B cell (primary cell): ENCODE results near the gene TWSG1. TPM values are rescaled to one million over a fixed set of nuclear protein-coding genes. Genes with fewer than 3 reads are reported as not detected.
"Not testable (repeated sequence)": the region's sequence is repeated elsewhere in the genome, so short reads cannot be mapped to it uniquely, and the experiment has no call there.

Experiments
- ATAC-seq: fragments of 200-7000 bp; cut with Tn5 transposase; one replicate; pipeline ENCODE4 v1.10.0; 2021; ENCODE audit warnings: low read depth, mild to moderate bottlenecking, moderate number of reproducible peaks, moderate library complexity
- CTCF ChIA-PET: fragments of 350-600 bp; sonication (Branson Sonifier 250); formaldehyde crosslinking; loops from one replicate; lab custom pipeline; 2021; ENCODE audit warnings: antibody characterized with exemption, inconsistent platforms; lab: Charles Lee
- POLR2A ChIA-PET: fragments of 350-600 bp; sonication (Branson Sonifier 250); formaldehyde crosslinking; loops from one replicate; lab custom pipeline; 2021; ENCODE audit warnings: antibody characterized with exemption; lab: Charles Lee
- DNase-seq: peaks from one replicate; pipeline ENCODE4 v3.0.0; 2013
- H2AFZ ChIP-seq: 2 replicates; pipeline ENCODE4 v1.6.1; 2012; ENCODE audit warnings: mild to moderate bottlenecking, low read depth, low read length; ENCODE audit not compliant: insufficient read depth, poor library complexity, severe bottlenecking
- H3K27ac ChIP-seq, 2 donors: 1 replicate in 1 of 2; 2 replicates in 1 of 2; pipeline ENCODE4 v1.5.1; 2012 to 2013; ENCODE audit warnings: low read length in 2 of 2, mild to moderate bottlenecking in 2 of 2, moderate library complexity in 1 of 2
- H3K27me3 ChIP-seq, 4 experiments: fragments of 200-600 bp in 1 of 4; sonication (generic) in 1 of 4; replicated peaks in 1 of 4; 1 replicate in 2 of 4; 2 replicates in 2 of 4; pipeline versions ENCODE4 v1.6.1 to v1.7.0; 2013 to 2016; ENCODE audit warnings: low read length in 3 of 4, mild to moderate bottlenecking in 2 of 4, mixed read lengths in 1 of 4, moderate library complexity in 1 of 4; ENCODE audit not compliant: insufficient read depth in 4 of 4, control insufficient read depth in 3 of 4; ENCODE audit errors: control extremely low read depth in 1 of 4
- H3K36me3 ChIP-seq, 2 experiments: replicated peaks in 1 of 2; 1 replicate in 1 of 2; 2 replicates in 1 of 2; pipeline versions ENCODE4 v1.6.1 to v1.7.1; 2013; ENCODE audit warnings: low read length in 1 of 2; ENCODE audit not compliant: insufficient read depth in 2 of 2, control insufficient read depth in 1 of 2; ENCODE audit errors: control extremely low read depth in 1 of 2, extremely low read depth in 1 of 2
- H3K4me1 ChIP-seq, 2 donors: fragments of 200-600 bp in 1 of 2; sonication (generic) in 1 of 2; 1 replicate in 1 of 2; 2 replicates in 1 of 2; pipeline versions ENCODE4 v1.5.1 to v1.6.1; 2013 to 2017; ENCODE audit warnings: low read length in 2 of 2; ENCODE audit not compliant: control insufficient read depth in 2 of 2, insufficient read depth in 2 of 2
- H3K4me2 ChIP-seq: replicated peaks from 2 replicates; pipeline ENCODE3; 2012; ENCODE audit warnings: mild to moderate bottlenecking, low read depth, low read length; ENCODE audit not compliant: poor library complexity, severe bottlenecking
- H3K4me3 ChIP-seq, 5 experiments: fragments of 200-600 bp in 1 of 5; sonication (generic) in 1 of 5; 1 replicate in 3 of 5; 2 replicates in 2 of 5; pipeline versions ENCODE4 v1.5.1 to v1.7.0; 2011 to 2016; ENCODE audit warnings: low read length in 4 of 5, mild to moderate bottlenecking in 4 of 5, low read depth in 2 of 5, control low read depth in 1 of 5, moderate library complexity in 1 of 5; ENCODE audit not compliant: insufficient read depth in 1 of 5; ENCODE audit errors: control extremely low read depth in 1 of 5, extremely low read depth in 1 of 5
- H3K79me2 ChIP-seq: fragments of 200-600 bp; sonication (generic); one replicate; pipeline ENCODE4 v1.6.0; 2016; ENCODE audit warnings: low read length; ENCODE audit not compliant: control insufficient read depth, insufficient read depth
- H3K9ac ChIP-seq: fragments of 200-600 bp; sonication (generic); 2 replicates; pipeline ENCODE4 v1.6.1; 2017; ENCODE audit warnings: mild to moderate bottlenecking, low read length, moderate library complexity
- H3K9me3 ChIP-seq, 3 donors: one replicate each; pipeline versions ENCODE4 v1.6.1 to v1.7.1; 2013; ENCODE audit warnings: low read length in 2 of 3; ENCODE audit not compliant: control insufficient read depth in 2 of 3, insufficient read depth in 1 of 3; ENCODE audit errors: control extremely low read depth in 1 of 3
- H4K20me1 ChIP-seq: 2 replicates; pipeline ENCODE4 v1.6.0; 2012; ENCODE audit warnings: mild to moderate bottlenecking, low read length; ENCODE audit not compliant: insufficient read depth, control insufficient read depth, poor library complexity, severe bottlenecking
- H3K27ac Mint-ChIP-seq: one replicate; pipeline ENCODE4 v1.8.0; 2021; ENCODE audit warnings: mixed read lengths
- H3K27me3 Mint-ChIP-seq: one replicate; pipeline ENCODE4 v1.8.0; 2021; ENCODE audit warnings: mixed read lengths
- H3K4me1 Mint-ChIP-seq: one replicate; pipeline ENCODE4 v1.8.0; 2021; ENCODE audit warnings: mixed read lengths
- H3K4me3 Mint-ChIP-seq: one replicate; pipeline ENCODE4 v1.8.0; 2021; ENCODE audit warnings: mixed read lengths
- H3K9me3 Mint-ChIP-seq: one replicate; pipeline ENCODE4 v1.8.0; 2022; ENCODE audit warnings: mixed read lengths; ENCODE audit not compliant: insufficient read depth
- CTCF ChIP-seq: fragments of 200-600 bp; IDR thresholded peaks from one replicate; pipeline ENCODE4 v1.8.0; 2022; ENCODE audit warnings: antibody characterized with exemption, mild to moderate bottlenecking
- EZH2 ChIP-seq: IDR thresholded peaks from 2 replicates; pipeline ENCODE4 v1.6.1; 2012; ENCODE audit warnings: borderline replicate concordance, low read depth, mild to moderate bottlenecking, moderate library complexity, low read length; ENCODE audit not compliant: insufficient read depth, poor library complexity, severe bottlenecking
- WGBS: methylation state at CpG from one replicate; pipeline ENCODE4 v1.1.5; 2013; ENCODE audit warnings: missing lambda C conversion rate; ENCODE audit not compliant: insufficient coverage; 5-methylcytosine and 5-hydroxymethylcytosine counted together
- intact Hi-C: fragments of 100-400 bp; cut with micrococcal nuclease; formaldehyde crosslinking; loops from one replicate; pipeline ENCODE4 v1.10.0; 2022
- polyA plus RNA-seq: library from polyadenylated mRNA; depleted of rRNA; stranded (reverse); fragments of >200 nt; gene quantifications from 2 replicates; pipeline ENCODE4 v1.2.3, GENCODE V29; 2012
- total RNA-seq, 2 donors: library from RNA; stranded (reverse); fragments of 120-200 nt in 1 of 2; gene quantifications; 1 replicate in 1 of 2; 2 replicates in 1 of 2; pipeline versions ENCODE4 v1.2.3 to v1.2.4, GENCODE V29; 2013 to 2022

The TWSG1 gene
- total and polyA plus RNA-seq, 2 donors (not counting 1 experiment from before 2014, with no cell fraction given): 1.1 to 6.3 TPM

- no peak for ATAC-seq
- ChIA-PET POLR2A (no interaction called here), CTCF (no interaction called here)
- Histone ChIP-seq H3K4me1 (peaks cover 6 to 13% of the 10 kb centered on the region in 2 donors), H3K4me2 (no peak overlapping the region), H4K20me1 (no peaks in the 10 kb centered on the region), H3K27me3 (no peaks in the 10 kb centered on the region), H3K36me3 (no peaks in the 10 kb centered on the region), H3K27ac (no peak overlapping the region), H3K9ac (no peak overlapping the region), H3K79me2 (no peaks in the 10 kb centered on the region), H2AFZ (no peak overlapping the region), H3K4me3 (no peak overlapping the region), H3K9me3 (peaks cover 0 to 5% (median 0%) of the 10 kb centered on the region in 3 donors)
- Mint-ChIP-seq H3K4me3 (no peak overlapping the region), H3K27ac (no peak overlapping the region), H3K27me3 (no peaks in the 10 kb centered on the region), H3K4me1 (peaks cover 14% of the 10 kb centered on the region), H3K9me3 (no peaks in the 10 kb centered on the region)
- intact Hi-C loops: loop anchor here (5.0 kb wide), 1 partner anchor 48 kb away; no protein-coding TSS in a partner anchor
- DNase-seq: no peak
- no peak for TF ChIP-seq EZH2
- TF ChIP-seq CTCF: no peak
- WGBS: 81% methylated on average over 4 of the region's 5 CpGs
Observed at GRCh38 chr18:9400197-9400596, 65.6 kb downstream of the TWSG1 start.

DNA sequence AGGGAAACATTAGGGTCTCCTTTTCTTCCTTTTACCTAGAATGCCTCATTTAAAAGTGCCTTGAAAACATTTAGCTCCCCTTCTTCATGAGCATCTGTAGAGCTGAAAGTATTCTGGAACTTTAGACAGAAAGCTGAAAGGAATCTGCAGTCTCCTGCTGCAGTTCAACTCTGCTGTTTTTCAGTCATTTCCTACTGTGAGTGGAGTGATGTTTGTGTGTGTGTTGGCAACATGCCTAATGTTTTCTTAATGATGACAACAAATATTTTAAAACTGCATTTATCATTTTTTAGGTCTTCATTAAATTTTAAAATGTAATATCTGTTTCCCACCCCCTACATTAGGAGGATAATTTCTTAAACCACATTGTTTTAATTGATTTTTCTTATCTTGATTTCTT is 66.6 kb downstream of the TWSG1 start:
- H3K27ac Mint-ChIP-seq: no peak overlapping the region
- peaks cover 17% of the 10 kb centered on the region for H3K4me1 Mint-ChIP-seq
- no peak for TF ChIP-seq EZH2
- no peak for TF ChIP-seq CTCF
- Histone ChIP-seq H4K20me1 (no peaks in the 10 kb centered on the region), H3K27ac (no peak overlapping the region), H3K4me1 (peaks cover 6 to 13% of the 10 kb centered on the region in 2 donors), H3K9ac (no peak overlapping the region), H3K27me3 (no peaks in the 10 kb centered on the region), H3K9me3 (peaks cover 0 to 5% (median 0%) of the 10 kb centered on the region in 3 donors), H3K79me2 (no peaks in the 10 kb centered on the region), H2AFZ (no peak overlapping the region), H3K4me3 (no peak overlapping the region), H3K36me3 (no peaks in the 10 kb centered on the region), H3K4me2 (no peak overlapping the region)
- CTCF ChIA-PET: interaction anchor here (0.8 kb wide), 1 partner anchor 11 kb away, joined by 3 read pairs; no protein-coding TSS in a partner anchor
- intact Hi-C loops: loop anchor here (5.0 kb wide), 1 partner anchor 49 kb away; no protein-coding TSS in a partner anchor
- DNase-seq (no peak), ATAC-seq (no peak)
- no peaks in the 10 kb centered on the region for H3K27me3 Mint-ChIP-seq
- no peak overlapping the region for H3K4me3 Mint-ChIP-seq
- no peaks in the 10 kb centered on the region for H3K9me3 Mint-ChIP-seq
- POLR2A ChIA-PET: no interaction called here

GRCh38 chr18:9402358-9403007 is 67.9 kb downstream of the TWSG1 start:
- intact Hi-C loops: loop anchor here (5.0 kb wide), 1 partner anchor 50 kb away; no protein-coding TSS in a partner anchor
- H3K9me3 Mint-ChIP-seq, CTCF ChIA-PET: not testable (repeated sequence)

More at GRCh38 chr18:9402358-9403007, 67.9 kb downstream of the TWSG1 start:
- H3K4me1 Mint-ChIP-seq: peaks cover 17% of the 10 kb centered on the region
- H3K79me2 ChIP-seq, DNase-seq, H3K36me3 ChIP-seq, H2AFZ ChIP-seq, H3K9ac ChIP-seq, H3K9me3 ChIP-seq, H3K27me3 Mint-ChIP-seq, ATAC-seq, H3K4me3 ChIP-seq, H3K4me2 ChIP-seq, H3K4me3 Mint-ChIP-seq, H3K27ac ChIP-seq, H4K20me1 ChIP-seq, H3K27ac Mint-ChIP-seq, H3K27me3 ChIP-seq, POLR2A ChIA-PET: not testable (repeated sequence)
- 96% methylated on average over 8 of the region's 10 CpGs for WGBS
- H3K4me1 ChIP-seq: peaks cover 6 to 13% of the 10 kb centered on the region in 2 donors
